ENCODE results near the gene F2RL1.
A peak's percentile ranks its signal among the peaks of the same experiment; 100 is the strongest.

The F2RL1 gene

GRCh38 chr5:76861612-76862011, 42.8 kb downstream of the F2RL1 start:
- no peak overlapping the region for H3K4me3 ChIP-seq (ENCODE audit: low read length)
- no peak for DNase-seq (ENCODE audit: low read depth)
- no peak for TF ChIP-seq CTCF (conservative IDR thresholded peaks at IDR 0.05; ENCODE audit: low read depth, low read length)

- TF ChIP-seq CTCF (conservative IDR thresholded peaks at IDR 0.05; ENCODE audit: low read depth, low read length), result no peak
- no peak for DNase-seq (ENCODE audit: low read depth)
- H3K4me3 ChIP-seq (ENCODE audit: low read length), result no peak overlapping the region
Measured at GRCh38 chr5:76863001-76863400, 44.2 kb downstream of the F2RL1 start.

GRCh38 chr5:76866503-76866902, 47.7 kb downstream of the F2RL1 start:
- no peak for DNase-seq (ENCODE audit: low read depth)
- no peak overlapping the region for H3K4me3 ChIP-seq (ENCODE audit: low read length)
- TF ChIP-seq CTCF (conservative IDR thresholded peaks at IDR 0.05; ENCODE audit: low read depth, low read length), result no peak

- no peak for TF ChIP-seq CTCF (conservative IDR thresholded peaks at IDR 0.05; ENCODE audit: low read depth, low read length)
- H3K4me3 ChIP-seq (ENCODE audit: low read length), result no peak overlapping the region
- DNase-seq (ENCODE audit: low read depth), result no peak
Measured at GRCh38 chr5:76867038-76867437, 48.2 kb downstream of the F2RL1 start.

- TF ChIP-seq CTCF (conservative IDR thresholded peaks at IDR 0.05; ENCODE audit: low read depth, low read length), result peak; percentile 84
- H3K4me3 ChIP-seq (ENCODE audit: low read length), result no peak overlapping the region
- DNase-seq (ENCODE audit: low read depth), result peak; percentile 24
Measured at GRCh38 chr5:76867827-76868693, 49.2 kb downstream of the F2RL1 start.

- H3K4me3 ChIP-seq (ENCODE audit: low read length), result no peak overlapping the region
- DNase-seq (ENCODE audit: low read depth), result peak; percentile 12
- no peak for TF ChIP-seq CTCF (conservative IDR thresholded peaks at IDR 0.05; ENCODE audit: low read depth, low read length)
Measured at GRCh38 chr5:76870046-76870445, 51.2 kb downstream of the F2RL1 start.

GRCh38 chr5:76874088-76874581, 55.3 kb downstream of the F2RL1 start:
- DNase-seq (ENCODE audit: low read depth), result no peak

More at GRCh38 chr5:76874088-76874581, 55.3 kb downstream of the F2RL1 start:
- H3K4me3 ChIP-seq (ENCODE audit: low read length), result no peak overlapping the region
- TF ChIP-seq CTCF (conservative IDR thresholded peaks at IDR 0.05; ENCODE audit: low read depth, low read length), result no peak

Data from retinal pigment epithelial cell (primary cell).